ENCODE data around the gene PRDM16. TPM values are rescaled to one million over a fixed set of nuclear protein-coding genes. Genes with fewer than 3 reads are reported as not detected.

PRDM16 gene
- total RNA-seq, 1 donor from 2014 or later, result 0.43 TPM

- H3K9me3 Mint-ChIP-seq (ENCODE audit: unreplicated experiment), result no peaks in the 10 kb centered on the region
- FAIRE-seq (no peak), DNase-seq (ENCODE audit: low read depth) (no peak)
- Histone ChIP-seq H3K79me2 (ENCODE audit: insufficient read depth, low read length) (no peaks in the 10 kb centered on the region), H3K27ac (ENCODE audit: low read depth, low read length) (no peak overlapping the region), H3K4me3 (ENCODE audit: insufficient read depth, low read depth, low read length) (no peak overlapping the region), H3K4me1 (ENCODE audit: insufficient read depth, low read length) (peaks cover 11% of the 10 kb centered on the region), H3K36me3 (ENCODE audit: insufficient read depth, low read length) (no peaks in the 10 kb centered on the region), H2AFZ (ENCODE audit: low read depth, low read length) (no peak overlapping the region), H3K4me2 (ENCODE audit: low read length) (no peak overlapping the region), H4K20me1 (ENCODE audit: insufficient read depth, low read length) (no peaks in the 10 kb centered on the region), H3K9ac (ENCODE audit: low read length) (no peak overlapping the region), H3K27me3 (ENCODE audit: insufficient read depth, low read length) (no peaks in the 10 kb centered on the region), H3K9me3 (ENCODE audit: insufficient read depth, low read depth, low read length) (no peaks in the 10 kb centered on the region)
- no peaks in the 10 kb centered on the region for H3K36me3 Mint-ChIP-seq (ENCODE audit: low read depth, unreplicated experiment)
- H3K27ac Mint-ChIP-seq (ENCODE audit: unreplicated experiment), result no peak overlapping the region
- no peak overlapping the region for H3K4me3 Mint-ChIP-seq (ENCODE audit: unreplicated experiment)
- TF ChIP-seq EZH2 (IDR thresholded peaks at IDR 0.05; ENCODE audit: insufficient read depth, low read length) (no peak), CTCF (IDR thresholded peaks at IDR 0.05; ENCODE audit: insufficient read depth, low read depth, low read length) (no peak)
- peaks cover 23% of the 10 kb centered on the region for H3K27me3 Mint-ChIP-seq (ENCODE audit: low read depth, unreplicated experiment)
- peaks cover 2% of the 10 kb centered on the region for H3K4me1 Mint-ChIP-seq (ENCODE audit: low read depth, unreplicated experiment)
Observed at GRCh38 chr1:3405974-3406867, 337.2 kb downstream of the PRDM16 start.

- H3K36me3 Mint-ChIP-seq (ENCODE audit: low read depth, unreplicated experiment), result no peaks in the 10 kb centered on the region
- no peak for FAIRE-seq
- no peaks in the 10 kb centered on the region for H3K27me3 ChIP-seq (ENCODE audit: insufficient read depth, low read length)
- no peaks in the 10 kb centered on the region for H3K9me3 Mint-ChIP-seq (ENCODE audit: unreplicated experiment)
- H2AFZ ChIP-seq (ENCODE audit: low read depth, low read length), result no peak overlapping the region
- no peak overlapping the region for H3K27ac ChIP-seq (ENCODE audit: low read depth, low read length)
- H3K4me1 Mint-ChIP-seq (ENCODE audit: low read depth, unreplicated experiment), result peaks cover 2% of the 10 kb centered on the region
- TF ChIP-seq CTCF (IDR thresholded peaks at IDR 0.05; ENCODE audit: insufficient read depth, low read depth, low read length), result no peak
- no peak for TF ChIP-seq EZH2 (IDR thresholded peaks at IDR 0.05; ENCODE audit: insufficient read depth, low read length)
- no peaks in the 10 kb centered on the region for H3K9me3 ChIP-seq (ENCODE audit: insufficient read depth, low read depth, low read length)
- H3K79me2 ChIP-seq (ENCODE audit: insufficient read depth, low read length), result no peaks in the 10 kb centered on the region
- H4K20me1 ChIP-seq (ENCODE audit: insufficient read depth, low read length), result no peaks in the 10 kb centered on the region
- H3K4me3 Mint-ChIP-seq (ENCODE audit: unreplicated experiment), result no peak overlapping the region
- peaks cover 7% of the 10 kb centered on the region for H3K4me1 ChIP-seq (ENCODE audit: insufficient read depth, low read length)
- no peaks in the 10 kb centered on the region for H3K36me3 ChIP-seq (ENCODE audit: insufficient read depth, low read length)
- H3K4me2 ChIP-seq (ENCODE audit: low read length), result no peak overlapping the region
- H3K4me3 ChIP-seq (ENCODE audit: insufficient read depth, low read depth, low read length), result no peak overlapping the region
- no peak overlapping the region for H3K9ac ChIP-seq (ENCODE audit: low read length)
- no peak overlapping the region for H3K27ac Mint-ChIP-seq (ENCODE audit: unreplicated experiment)
- no peak for DNase-seq (ENCODE audit: low read depth)
- H3K27me3 Mint-ChIP-seq (ENCODE audit: low read depth, unreplicated experiment), result peaks cover 29% of the 10 kb centered on the region
Observed at GRCh38 chr1:3407021-3407420, 338.0 kb downstream of the PRDM16 start.

GRCh38 chr1:3408751-3409266, 339.8 kb downstream of the PRDM16 start:
- Histone ChIP-seq H3K9ac (ENCODE audit: low read length) (no peak overlapping the region), H3K4me2 (ENCODE audit: low read length) (no peak overlapping the region), H4K20me1 (ENCODE audit: insufficient read depth, low read length) (no peaks in the 10 kb centered on the region), H3K27me3 (ENCODE audit: insufficient read depth, low read length) (no peaks in the 10 kb centered on the region), H3K27ac (ENCODE audit: low read depth, low read length) (no peak overlapping the region), H3K4me1 (ENCODE audit: insufficient read depth, low read length) (peaks cover 3% of the 10 kb centered on the region), H3K36me3 (ENCODE audit: insufficient read depth, low read length) (no peaks in the 10 kb centered on the region), H3K4me3 (ENCODE audit: insufficient read depth, low read depth, low read length) (no peak overlapping the region), H2AFZ (ENCODE audit: low read depth, low read length) (no peak overlapping the region), H3K79me2 (ENCODE audit: insufficient read depth, low read length) (no peaks in the 10 kb centered on the region), H3K9me3 (ENCODE audit: insufficient read depth, low read depth, low read length) (no peaks in the 10 kb centered on the region)
- TF ChIP-seq CTCF (IDR thresholded peaks at IDR 0.05; ENCODE audit: insufficient read depth, low read depth, low read length) (no peak), EZH2 (IDR thresholded peaks at IDR 0.05; ENCODE audit: insufficient read depth, low read length) (no peak)
- peaks cover 37% of the 10 kb centered on the region for H3K27me3 Mint-ChIP-seq (ENCODE audit: low read depth, unreplicated experiment)
- no peaks in the 10 kb centered on the region for H3K9me3 Mint-ChIP-seq (ENCODE audit: unreplicated experiment)
- peaks cover 2% of the 10 kb centered on the region for H3K4me1 Mint-ChIP-seq (ENCODE audit: low read depth, unreplicated experiment)
- no peak for DNase-seq (ENCODE audit: low read depth)
- H3K27ac Mint-ChIP-seq (ENCODE audit: unreplicated experiment), result no peak overlapping the region
- no peak for FAIRE-seq
- H3K36me3 Mint-ChIP-seq (ENCODE audit: low read depth, unreplicated experiment), result no peaks in the 10 kb centered on the region
- H3K4me3 Mint-ChIP-seq (ENCODE audit: unreplicated experiment), result no peak overlapping the region

All from astrocyte (in vitro differentiated cells and primary cell).